HG03432 (cell line): ENCODE data around the gene TBC1D22A.

Source experiments
- ATAC-seq: cut with Tn5 transposase; IDR thresholded peaks from one replicate; pipeline ENCODE4 v1.9.1; 2021; ENCODE audit warnings: mild to moderate bottlenecking, moderate library complexity; ENCODE audit not compliant: unreplicated experiment

TBC1D22A gene

GRCh38 chr22:47189056-47189916, 426.8 kb downstream of the TBC1D22A start:
- ATAC-seq = no peak

- ATAC-seq = no peak
Observed at GRCh38 chr22:47190276-47190956, 428.0 kb downstream of the TBC1D22A start.

- no peak for ATAC-seq
Observed at GRCh38 chr22:47190957-47191670, 428.7 kb downstream of the TBC1D22A start.

- ATAC-seq = no peak
Observed at GRCh38 chr22:47191671-47192650, 429.5 kb downstream of the TBC1D22A start.

- ATAC-seq = no peak
Observed at GRCh38 chr22:47192651-47193437, 430.4 kb downstream of the TBC1D22A start.

GRCh38 chr22:47193606-47194329, 431.3 kb downstream of the TBC1D22A start:
- no peak for ATAC-seq

GRCh38 chr22:47194476-47195155, 432.2 kb downstream of the TBC1D22A start:
- no peak for ATAC-seq

- ATAC-seq = no peak
Observed at GRCh38 chr22:47195156-47195483, 432.7 kb downstream of the TBC1D22A start.

GRCh38 chr22:47195484-47196165, 433.2 kb downstream of the TBC1D22A start:
- ATAC-seq = no peak

GRCh38 chr22:47196166-47196849, 433.9 kb downstream of the TBC1D22A start:
- no peak for ATAC-seq

GRCh38 chr22:47196881-47197772, 434.7 kb downstream of the TBC1D22A start:
- ATAC-seq = no peak

GRCh38 chr22:47197773-47198500, 435.5 kb downstream of the TBC1D22A start:
- ATAC-seq = no peak

GRCh38 chr22:47198801-47199251, 436.4 kb downstream of the TBC1D22A start:
- ATAC-seq = no peak

- no peak for ATAC-seq
Observed at GRCh38 chr22:47199261-47199978, 437.0 kb downstream of the TBC1D22A start.

GRCh38 chr22:47199979-47200272, 437.5 kb downstream of the TBC1D22A start:
- ATAC-seq = no peak
